Measurements from ENCODE around the gene HTR7.

Gene HTR7

GRCh38 chr10:90846746-90847145 is 11.1 kb downstream of the HTR7 start:
- no peaks in the 10 kb centered on the region for H3K27me3 ChIP-seq (replicated peaks)
- in situ Hi-C loops (cut with HindIII; ENCODE audit: low pct_ligation_motif_present, low sequenced_read_pairs), result no loop called here
- H3K36me3 ChIP-seq (replicated peaks), result no peaks in the 10 kb centered on the region
- no peak overlapping the region for H3K27ac ChIP-seq
- no peak for TF ChIP-seq CTCF (IDR thresholded peaks at IDR 0.05; ENCODE audit: low read depth, low read length, missing control alignments)
- H3K4me3 ChIP-seq (ENCODE audit: low read depth, low read length), result no peak overlapping the region
- DNase-seq, result no peak

- no peak overlapping the region for H3K27ac ChIP-seq
- no peak for DNase-seq
- no peak for TF ChIP-seq CTCF (IDR thresholded peaks at IDR 0.05; ENCODE audit: low read depth, low read length, missing control alignments)
- H3K27me3 ChIP-seq (replicated peaks), result no peaks in the 10 kb centered on the region
- no peaks in the 10 kb centered on the region for H3K36me3 ChIP-seq (replicated peaks)
- H3K4me3 ChIP-seq (ENCODE audit: low read depth, low read length), result no peak overlapping the region
- in situ Hi-C loops (cut with HindIII; ENCODE audit: low pct_ligation_motif_present, low sequenced_read_pairs), result no loop called here
Observed at GRCh38 chr10:90845726-90846125, 12.1 kb downstream of the HTR7 start.

- no peak for TF ChIP-seq CTCF (IDR thresholded peaks at IDR 0.05; ENCODE audit: low read depth, low read length, missing control alignments)
- H3K36me3 ChIP-seq (replicated peaks), result no peaks in the 10 kb centered on the region
- no peak overlapping the region for H3K27ac ChIP-seq
- peak; percentile 48 for DNase-seq
- in situ Hi-C loops (cut with HindIII; ENCODE audit: low pct_ligation_motif_present, low sequenced_read_pairs), result no loop called here
- no peak overlapping the region for H3K4me3 ChIP-seq (ENCODE audit: low read depth, low read length)
- H3K27me3 ChIP-seq (replicated peaks), result no peaks in the 10 kb centered on the region
Observed at GRCh38 chr10:90842725-90843124, 15.1 kb downstream of the HTR7 start.

- in situ Hi-C loops (cut with HindIII; ENCODE audit: low pct_ligation_motif_present, low sequenced_read_pairs), result no loop called here
- Histone ChIP-seq H3K27me3 (replicated peaks) (no peaks in the 10 kb centered on the region), H3K36me3 (replicated peaks) (no peaks in the 10 kb centered on the region), H3K4me3 (ENCODE audit: low read depth, low read length) (no peak overlapping the region), H3K27ac (no peak overlapping the region)
- DNase-seq, result no peak
- TF ChIP-seq CTCF (IDR thresholded peaks at IDR 0.05; ENCODE audit: low read depth, low read length, missing control alignments), result no peak
Observed at GRCh38 chr10:90837486-90837885, 20.4 kb downstream of the HTR7 start.

GRCh38 chr10:90834326-90834725 is 23.5 kb downstream of the HTR7 start:
- no peak overlapping the region for H3K4me3 ChIP-seq (ENCODE audit: low read depth, low read length)
- DNase-seq, result peak; percentile 34
- H3K27me3 ChIP-seq (replicated peaks), result no peaks in the 10 kb centered on the region
- in situ Hi-C loops (cut with HindIII; ENCODE audit: low pct_ligation_motif_present, low sequenced_read_pairs), result no loop called here
- TF ChIP-seq CTCF (IDR thresholded peaks at IDR 0.05; ENCODE audit: low read depth, low read length, missing control alignments), result no peak
- H3K27ac ChIP-seq, result no peak overlapping the region
- no peaks in the 10 kb centered on the region for H3K36me3 ChIP-seq (replicated peaks)

GRCh38 chr10:90832111-90832510 is 25.7 kb downstream of the HTR7 start:
- Histone ChIP-seq H3K27ac (no peak overlapping the region), H3K36me3 (replicated peaks) (no peaks in the 10 kb centered on the region), H3K4me3 (ENCODE audit: low read depth, low read length) (no peak overlapping the region), H3K27me3 (replicated peaks) (no peaks in the 10 kb centered on the region)
- no peak for DNase-seq
- no peak for TF ChIP-seq CTCF (IDR thresholded peaks at IDR 0.05; ENCODE audit: low read depth, low read length, missing control alignments)
- in situ Hi-C loops (cut with HindIII; ENCODE audit: low pct_ligation_motif_present, low sequenced_read_pairs), result no loop called here
